Activated CD4-positive, alpha-beta T cell treated with anti-CD3 and anti-CD28 coated beads, Interleukin-2, Interleukin-4, amounts not matched to agents 100 ng/mL and 50 ng/mL, durations not matched to agents 16 hours and 8 hours (primary cell): ENCODE measurements around the gene ZNRF1.
"Not testable (repeated sequence)": the region's sequence is repeated elsewhere in the genome, so short reads cannot be mapped to it uniquely, and the experiment has no call there.

Experiments
- DNase-seq: peaks from one replicate; pipeline ENCODE4 v3.0.0-alpha.2; 2020; ENCODE audit warnings: low spot score

Gene ZNRF1

GRCh38 chr16:75079346-75079926 lies 80.6 kb downstream of the ZNRF1 start:
- DNase-seq: no peak

- DNase-seq: no peak
Observed at GRCh38 chr16:75080205-75081029, 81.6 kb downstream of the ZNRF1 start.

GRCh38 chr16:75081179-75081859 lies 82.5 kb downstream of the ZNRF1 start:
- DNase-seq: no peak

GRCh38 chr16:75083813-75084212 lies 85.0 kb downstream of the ZNRF1 start:
- no peak for DNase-seq

GRCh38 chr16:75085556-75085955 lies 86.7 kb downstream of the ZNRF1 start:
- no peak for DNase-seq

- no peak for DNase-seq
Observed at GRCh38 chr16:75086281-75086680, 87.5 kb downstream of the ZNRF1 start.

- DNase-seq: no peak
Observed at GRCh38 chr16:75086688-75087374, 88.0 kb downstream of the ZNRF1 start.

- DNase-seq: no peak
Observed at GRCh38 chr16:75087375-75087979, 88.7 kb downstream of the ZNRF1 start.

GRCh38 chr16:75088216-75088615 lies 89.4 kb downstream of the ZNRF1 start:
- no peak for DNase-seq

- no peak for DNase-seq
Observed at GRCh38 chr16:75088934-75089333, 90.1 kb downstream of the ZNRF1 start.

- no peak for DNase-seq
Observed at GRCh38 chr16:75089486-75090202, 90.8 kb downstream of the ZNRF1 start.

GRCh38 chr16:75090899-75091298 lies 92.1 kb downstream of the ZNRF1 start:
- not testable (repeated sequence) for DNase-seq

- not testable (repeated sequence) for DNase-seq
Observed at GRCh38 chr16:75091619-75092018, 92.8 kb downstream of the ZNRF1 start.

GRCh38 chr16:75092777-75093176 lies 94.0 kb downstream of the ZNRF1 start:
- no peak for DNase-seq

GRCh38 chr16:75093598-75094540 lies 95.0 kb downstream of the ZNRF1 start:
- no peak for DNase-seq

- DNase-seq: no peak
Observed at GRCh38 chr16:75095204-75095621, 96.4 kb downstream of the ZNRF1 start.

- no peak for DNase-seq
Observed at GRCh38 chr16:75096656-75097055, 97.8 kb downstream of the ZNRF1 start.

GRCh38 chr16:75097191-75097761 lies 98.5 kb downstream of the ZNRF1 start:
- no peak for DNase-seq

GRCh38 chr16:75097941-75098901 lies 99.4 kb downstream of the ZNRF1 start:
- peak; percentile 74 for DNase-seq
